ENCODE data around the gene CPT1A.
A peak's percentile ranks its signal among the peaks of the same experiment; 100 is the strongest.
"Not testable (repeated sequence)": the region's sequence is repeated elsewhere in the genome, so short reads cannot be mapped to it uniquely, and the experiment has no call there.

Gene CPT1A

GRCh38 chr11:68841718-68842426 is at the start of gene CPT1A:
TSS of gene CPT1A (minus strand) at chr11:68841916. CDS start at chr11:68815474, 26,442 bp downstream.
- DNase-seq (ENCODE audit: low read depth) = peak; percentile 56

- no peak for DNase-seq (ENCODE audit: low read depth)
Observed at GRCh38 chr11:68890490-68891231, 48.9 kb upstream of the CPT1A start.

- DNase-seq (ENCODE audit: low read depth) = no peak
Observed at GRCh38 chr11:68889948-68890446, 48.3 kb upstream of the CPT1A start.

- DNase-seq (ENCODE audit: low read depth) = not testable (repeated sequence)
Observed at GRCh38 chr11:68884827-68885226, 43.1 kb upstream of the CPT1A start.

GRCh38 chr11:68882391-68882790 is 40.7 kb upstream of the CPT1A start:
- no peak for DNase-seq (ENCODE audit: low read depth)

- DNase-seq (ENCODE audit: low read depth) = no peak
Observed at GRCh38 chr11:68881320-68881719, 39.6 kb upstream of the CPT1A start.

- no peak for DNase-seq (ENCODE audit: low read depth)
Observed at GRCh38 chr11:68880851-68881250, 39.1 kb upstream of the CPT1A start.

GRCh38 chr11:68878022-68878421 is 36.3 kb upstream of the CPT1A start:
- no peak for DNase-seq (ENCODE audit: low read depth)

- no peak for DNase-seq (ENCODE audit: low read depth)
Observed at GRCh38 chr11:68872216-68873003, 30.7 kb upstream of the CPT1A start.

GRCh38 chr11:68870470-68870869 is 28.8 kb upstream of the CPT1A start:
- no peak for DNase-seq (ENCODE audit: low read depth)

- DNase-seq (ENCODE audit: low read depth) = no peak
Observed at GRCh38 chr11:68868221-68868835, 26.6 kb upstream of the CPT1A start.

GRCh38 chr11:68867066-68867465 is 25.4 kb upstream of the CPT1A start:
- no peak for DNase-seq (ENCODE audit: low read depth)

GRCh38 chr11:68865241-68865640 is 23.5 kb upstream of the CPT1A start:
- DNase-seq (ENCODE audit: low read depth) = no peak

GRCh38 chr11:68863553-68864265 is 22.0 kb upstream of the CPT1A start:
- no peak for DNase-seq (ENCODE audit: low read depth)

- no peak for DNase-seq (ENCODE audit: low read depth)
Observed at GRCh38 chr11:68862421-68862820, 20.7 kb upstream of the CPT1A start.

- DNase-seq (ENCODE audit: low read depth) = no peak
Observed at GRCh38 chr11:68859123-68859522, 17.4 kb upstream of the CPT1A start.

- DNase-seq (ENCODE audit: low read depth) = no peak
Observed at GRCh38 chr11:68857037-68857586, 15.4 kb upstream of the CPT1A start.

- not testable (repeated sequence) for DNase-seq (ENCODE audit: low read depth)
Observed at GRCh38 chr11:68856425-68857030, 14.8 kb upstream of the CPT1A start.

- DNase-seq (ENCODE audit: low read depth) = no peak
Observed at GRCh38 chr11:68855205-68855981, 13.7 kb upstream of the CPT1A start.
